GM23338 (cell line): ENCODE results near the gene UNC93B1. TPM values are rescaled to one million over a fixed set of nuclear protein-coding genes. Genes with fewer than 3 reads are reported as not detected.

Source experiments
- ATAC-seq: fragments of 200-7000 bp; cut with Tn5 transposase; 3 replicates; pipeline ENCODE4 v1.9.1; 2020
- DNase-seq: peaks from one replicate; pipeline ENCODE4 v3.0.0-alpha.2; 2015; ENCODE audit warnings: low spot score
- H2AFZ ChIP-seq: fragments of 200-600 bp; sonication (generic); 2 replicates; pipeline ENCODE4 v1.8.0; 2016; ENCODE audit warnings: antibody characterized with exemption, mild to moderate bottlenecking, moderate library complexity
- H3F3A ChIP-seq: fragments of 200-600 bp; sonication (generic); replicated peaks from 2 replicates; pipeline ENCODE4 v1.8.0; 2017; ENCODE audit warnings: antibody characterized with exemption, mixed run types, low read depth
- H3K27ac ChIP-seq: fragments of 200-600 bp; sonication (generic); 2 replicates; pipeline ENCODE4 v1.6.1; 2016; ENCODE audit warnings: low read depth
- H3K27me3 ChIP-seq: fragments of 200-600 bp; sonication (generic); 2 replicates; pipeline ENCODE4 v1.8.0; 2016; ENCODE audit warnings: mild to moderate bottlenecking, mixed run types, moderate library complexity; ENCODE audit not compliant: insufficient read depth
- H3K36me3 ChIP-seq: fragments of 200-600 bp; sonication (generic); 2 replicates; pipeline ENCODE4 v1.8.0; 2016; ENCODE audit warnings: mild to moderate bottlenecking; ENCODE audit not compliant: insufficient read depth
- H3K4me1 ChIP-seq: fragments of 200-600 bp; sonication (generic); 2 replicates; pipeline ENCODE4 v1.8.0; 2016; ENCODE audit warnings: mild to moderate bottlenecking, moderate library complexity; ENCODE audit not compliant: insufficient read depth
- H3K4me2 ChIP-seq: fragments of 200-600 bp; sonication (generic); 2 replicates; pipeline ENCODE4 v1.7.1; 2017; ENCODE audit warnings: mixed run types
- H3K4me3 ChIP-seq: fragments of 200-600 bp; sonication (generic); 2 replicates; pipeline ENCODE4 v1.6.1; 2016; ENCODE audit warnings: mixed run types
- H3K79me2 ChIP-seq: fragments of 200-600 bp; sonication (generic); replicated peaks from 2 replicates; pipeline ENCODE4 v1.8.0; 2017; ENCODE audit warnings: mild to moderate bottlenecking; ENCODE audit not compliant: insufficient read depth
- H3K9me2 ChIP-seq: fragments of 200-600 bp; sonication (generic); 2 replicates; pipeline ENCODE4 v1.8.0; 2017; ENCODE audit not compliant: insufficient read depth
- H4K20me1 ChIP-seq: fragments of 200-600 bp; sonication (generic); replicated peaks from 2 replicates; pipeline ENCODE4 v1.8.0; 2017; ENCODE audit warnings: mild to moderate bottlenecking; ENCODE audit not compliant: insufficient read depth
- H3K27ac Mint-ChIP-seq: 2 replicates; pipeline ENCODE4 v1.8.0; 2020; ENCODE audit warnings: inconsistent platforms, mild to moderate bottlenecking, moderate library complexity, mixed read lengths
- H3K27me3 Mint-ChIP-seq: 3 replicates; pipeline ENCODE4 v1.8.0; 2022; ENCODE audit warnings: low read depth, mild to moderate bottlenecking, moderate library complexity, mixed read lengths, inconsistent platforms; ENCODE audit not compliant: insufficient read depth, poor library complexity
- H3K36me3 Mint-ChIP-seq: 3 replicates; pipeline ENCODE4 v1.8.0; 2021; ENCODE audit warnings: low read depth, mild to moderate bottlenecking, inconsistent platforms, moderate library complexity, mixed read lengths
- H3K4me1 Mint-ChIP-seq: 3 replicates; pipeline ENCODE4 v1.8.0; 2020; ENCODE audit warnings: mild to moderate bottlenecking, inconsistent platforms, mixed read lengths
- H3K4me3 Mint-ChIP-seq: 3 replicates; pipeline ENCODE4 v1.8.0; 2021; ENCODE audit warnings: moderate library complexity, mild to moderate bottlenecking, inconsistent platforms, mixed read lengths
- H3K9me3 Mint-ChIP-seq: 3 replicates; pipeline ENCODE4 v1.8.0; 2020; ENCODE audit warnings: moderate library complexity, mild to moderate bottlenecking, inconsistent platforms, mixed read lengths
- CREB1 ChIP-seq: fragments of 250-450 bp; sonication (Bioruptor Pico); IDR thresholded peaks from 2 replicates; pipeline ENCODE4 v1.5.0; 2020; ENCODE audit warnings: low read depth, mild to moderate bottlenecking, moderate library complexity
- EZH2 ChIP-seq: fragments of 200-600 bp; sonication (generic); IDR thresholded peaks from one replicate; pipeline ENCODE4 v1.8.0; 2017; ENCODE audit warnings: antibody characterized with exemption, mild to moderate bottlenecking, low read depth; ENCODE audit not compliant: unreplicated experiment
- polyA plus RNA-seq: library from polyadenylated mRNA; unstranded; fragments of >200 nt; fragmentation: Nextera tagmentation; extraction: Ambion mirVana; gene quantifications from 2 replicates; pipeline ENCODE4 v1.2.1, GENCODE V29; 2016
- total RNA-seq: library from RNA; depleted of rRNA; stranded (reverse); fragments of >200 nt; shearing (Covaris generic); gene quantifications from 2 replicates; pipeline ENCODE4 v1.2.3, GENCODE V29; 2014
- TF ChIP-seq, protein P1 (sequence below): fragments of 250-450 bp; sonication (Bioruptor Pico); IDR thresholded peaks from 2 replicates; pipeline ENCODE4 v1.5.0; 2020; ENCODE audit warnings: mild to moderate bottlenecking, moderate library complexity
- TF ChIP-seq, protein P2 (sequence below), 2 experiments: fragments of 200-600 bp in 1 of 2; sonication (generic) in 1 of 2; conservative IDR thresholded peaks; 2 replicates each; pipeline versions ENCODE4 v1.5.1 to v1.6.1; 2016 to 2017; ENCODE audit warnings: antibody characterized with exemption in 2 of 2, low read depth in 2 of 2, mild to moderate bottlenecking in 2 of 2, moderate library complexity in 1 of 2

UNC93B1 gene
- total and polyA plus RNA-seq, 2 experiments from 2014 or later = 16.2 to 34.4 TPM

DNA sequence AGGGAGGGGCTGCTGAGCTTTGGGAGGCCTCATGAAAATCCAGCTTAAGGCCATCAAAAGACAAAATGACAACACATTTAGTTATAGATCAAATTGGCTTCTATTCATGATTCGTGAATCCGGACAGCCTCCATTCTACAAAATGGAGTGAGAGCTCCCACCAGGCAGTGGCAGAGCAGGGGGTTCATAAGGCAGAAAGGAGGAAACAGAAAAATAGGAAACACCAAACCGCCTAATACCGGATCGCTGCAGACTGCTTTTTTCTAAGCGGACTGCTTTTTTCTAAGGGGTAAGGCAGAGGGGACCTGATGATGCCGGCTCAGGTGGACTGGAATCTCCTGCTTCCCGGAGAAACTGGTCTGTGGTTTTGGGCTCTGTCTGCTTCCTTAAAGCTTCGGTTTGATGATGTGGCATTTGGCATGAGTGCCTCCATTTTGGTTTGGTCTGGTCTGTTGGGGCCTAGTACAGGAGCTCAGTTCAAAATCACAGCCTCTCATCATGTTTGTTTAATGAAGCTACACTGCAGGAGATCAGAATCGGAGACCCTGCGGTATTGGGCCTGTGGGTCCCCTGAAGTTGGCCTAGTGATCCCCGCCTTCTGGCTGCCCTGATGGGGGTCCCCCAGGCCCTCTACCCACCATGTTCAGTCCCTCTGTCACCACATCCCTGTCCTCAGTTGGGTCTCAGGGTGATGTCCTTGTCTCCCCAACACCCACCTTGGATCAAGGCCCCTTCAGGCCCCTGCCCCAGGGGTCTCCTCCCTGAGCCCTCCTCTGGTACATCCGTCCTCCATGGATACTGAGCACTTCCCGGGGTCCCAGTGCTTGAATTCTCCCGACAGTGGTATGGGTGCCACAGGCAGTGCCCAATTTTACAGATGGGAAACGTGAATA is 7.4 kb upstream of the UNC93B1 start:
- no peak for TF ChIP-seq EZH2
- TF ChIP-seq, protein P1, sequence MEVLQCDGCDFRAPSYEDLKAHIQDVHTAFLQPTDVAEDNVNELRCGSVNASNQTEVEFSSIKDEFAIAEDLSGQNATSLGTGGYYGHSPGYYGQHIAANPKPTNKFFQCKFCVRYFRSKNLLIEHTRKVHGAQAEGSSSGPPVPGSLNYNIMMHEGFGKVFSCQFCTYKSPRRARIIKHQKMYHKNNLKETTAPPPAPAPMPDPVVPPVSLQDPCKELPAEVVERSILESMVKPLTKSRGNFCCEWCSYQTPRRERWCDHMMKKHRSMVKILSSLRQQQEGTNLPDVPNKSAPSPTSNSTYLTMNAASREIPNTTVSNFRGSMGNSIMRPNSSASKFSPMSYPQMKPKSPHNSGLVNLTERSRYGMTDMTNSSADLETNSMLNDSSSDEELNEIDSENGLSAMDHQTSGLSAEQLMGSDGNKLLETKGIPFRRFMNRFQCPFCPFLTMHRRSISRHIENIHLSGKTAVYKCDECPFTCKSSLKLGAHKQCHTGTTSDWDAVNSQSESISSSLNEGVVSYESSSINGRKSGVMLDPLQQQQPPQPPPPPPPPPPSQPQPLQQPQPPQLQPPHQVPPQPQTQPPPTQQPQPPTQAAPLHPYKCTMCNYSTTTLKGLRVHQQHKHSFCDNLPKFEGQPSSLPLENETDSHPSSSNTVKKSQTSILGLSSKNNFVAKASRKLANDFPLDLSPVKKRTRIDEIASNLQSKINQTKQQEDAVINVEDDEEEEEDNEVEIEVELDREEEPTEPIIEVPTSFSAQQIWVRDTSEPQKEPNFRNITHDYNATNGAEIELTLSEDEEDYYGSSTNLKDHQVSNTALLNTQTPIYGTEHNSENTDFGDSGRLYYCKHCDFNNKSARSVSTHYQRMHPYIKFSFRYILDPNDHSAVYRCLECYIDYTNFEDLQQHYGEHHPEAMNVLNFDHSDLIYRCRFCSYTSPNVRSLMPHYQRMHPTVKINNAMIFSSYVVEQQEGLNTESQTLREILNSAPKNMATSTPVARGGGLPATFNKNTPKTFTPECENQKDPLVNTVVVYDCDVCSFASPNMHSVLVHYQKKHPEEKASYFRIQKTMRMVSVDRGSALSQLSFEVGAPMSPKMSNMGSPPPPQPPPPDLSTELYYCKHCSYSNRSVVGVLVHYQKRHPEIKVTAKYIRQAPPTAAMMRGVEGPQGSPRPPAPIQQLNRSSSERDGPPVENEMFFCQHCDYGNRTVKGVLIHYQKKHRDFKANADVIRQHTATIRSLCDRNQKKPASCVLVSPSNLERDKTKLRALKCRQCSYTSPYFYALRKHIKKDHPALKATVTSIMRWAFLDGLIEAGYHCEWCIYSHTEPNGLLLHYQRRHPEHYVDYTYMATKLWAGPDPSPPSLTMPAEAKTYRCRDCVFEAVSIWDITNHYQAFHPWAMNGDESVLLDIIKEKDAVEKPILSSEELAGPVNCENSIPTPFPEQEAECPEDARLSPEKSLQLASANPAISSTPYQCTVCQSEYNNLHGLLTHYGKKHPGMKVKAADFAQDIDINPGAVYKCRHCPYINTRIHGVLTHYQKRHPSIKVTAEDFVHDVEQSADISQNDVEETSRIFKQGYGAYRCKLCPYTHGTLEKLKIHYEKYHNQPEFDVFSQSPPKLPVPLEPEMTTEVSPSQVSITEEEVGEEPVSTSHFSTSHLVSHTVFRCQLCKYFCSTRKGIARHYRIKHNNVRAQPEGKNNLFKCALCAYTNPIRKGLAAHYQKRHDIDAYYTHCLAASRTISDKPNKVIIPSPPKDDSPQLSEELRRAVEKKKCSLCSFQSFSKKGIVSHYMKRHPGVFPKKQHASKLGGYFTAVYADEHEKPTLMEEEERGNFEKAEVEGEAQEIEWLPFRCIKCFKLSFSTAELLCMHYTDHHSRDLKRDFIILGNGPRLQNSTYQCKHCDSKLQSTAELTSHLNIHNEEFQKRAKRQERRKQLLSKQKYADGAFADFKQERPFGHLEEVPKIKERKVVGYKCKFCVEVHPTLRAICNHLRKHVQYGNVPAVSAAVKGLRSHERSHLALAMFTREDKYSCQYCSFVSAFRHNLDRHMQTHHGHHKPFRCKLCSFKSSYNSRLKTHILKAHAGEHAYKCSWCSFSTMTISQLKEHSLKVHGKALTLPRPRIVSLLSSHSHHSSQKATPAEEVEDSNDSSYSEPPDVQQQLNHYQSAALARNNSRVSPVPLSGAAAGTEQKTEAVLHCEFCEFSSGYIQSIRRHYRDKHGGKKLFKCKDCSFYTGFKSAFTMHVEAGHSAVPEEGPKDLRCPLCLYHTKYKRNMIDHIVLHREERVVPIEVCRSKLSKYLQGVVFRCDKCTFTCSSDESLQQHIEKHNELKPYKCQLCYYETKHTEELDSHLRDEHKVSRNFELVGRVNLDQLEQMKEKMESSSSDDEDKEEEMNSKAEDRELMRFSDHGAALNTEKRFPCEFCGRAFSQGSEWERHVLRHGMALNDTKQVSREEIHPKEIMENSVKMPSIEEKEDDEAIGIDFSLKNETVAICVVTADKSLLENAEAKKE (CRISPR knock-in tag) = no peak
- TF ChIP-seq, protein P2, sequence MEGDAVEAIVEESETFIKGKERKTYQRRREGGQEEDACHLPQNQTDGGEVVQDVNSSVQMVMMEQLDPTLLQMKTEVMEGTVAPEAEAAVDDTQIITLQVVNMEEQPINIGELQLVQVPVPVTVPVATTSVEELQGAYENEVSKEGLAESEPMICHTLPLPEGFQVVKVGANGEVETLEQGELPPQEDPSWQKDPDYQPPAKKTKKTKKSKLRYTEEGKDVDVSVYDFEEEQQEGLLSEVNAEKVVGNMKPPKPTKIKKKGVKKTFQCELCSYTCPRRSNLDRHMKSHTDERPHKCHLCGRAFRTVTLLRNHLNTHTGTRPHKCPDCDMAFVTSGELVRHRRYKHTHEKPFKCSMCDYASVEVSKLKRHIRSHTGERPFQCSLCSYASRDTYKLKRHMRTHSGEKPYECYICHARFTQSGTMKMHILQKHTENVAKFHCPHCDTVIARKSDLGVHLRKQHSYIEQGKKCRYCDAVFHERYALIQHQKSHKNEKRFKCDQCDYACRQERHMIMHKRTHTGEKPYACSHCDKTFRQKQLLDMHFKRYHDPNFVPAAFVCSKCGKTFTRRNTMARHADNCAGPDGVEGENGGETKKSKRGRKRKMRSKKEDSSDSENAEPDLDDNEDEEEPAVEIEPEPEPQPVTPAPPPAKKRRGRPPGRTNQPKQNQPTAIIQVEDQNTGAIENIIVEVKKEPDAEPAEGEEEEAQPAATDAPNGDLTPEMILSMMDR (conservative IDR thresholded peaks at IDR 0.05; ENCODE audit: low read depth in 2 of 2) = no peak
- no peak for TF ChIP-seq CREB1
- H3K4me1 Mint-ChIP-seq = peaks cover 23% of the 10 kb centered on the region
- H3K36me3 Mint-ChIP-seq = no peaks in the 10 kb centered on the region
- H3K27ac Mint-ChIP-seq = no peak overlapping the region
- H3K27me3 ChIP-seq = no peaks in the 10 kb centered on the region
- H3K27ac ChIP-seq = no peak overlapping the region
- H3K79me2 ChIP-seq = no peaks in the 10 kb centered on the region
- no peaks in the 10 kb centered on the region for H3K36me3 ChIP-seq
- H4K20me1 ChIP-seq = no peaks in the 10 kb centered on the region
- H3K4me1 ChIP-seq = peaks cover 12% of the 10 kb centered on the region
- H3K4me2 ChIP-seq = no peak overlapping the region
- ATAC-seq (no peak), DNase-seq (no peak)
- H3K9me2 ChIP-seq = no peaks in the 10 kb centered on the region
- H3K9me3 Mint-ChIP-seq = no peaks in the 10 kb centered on the region
- no peak overlapping the region for H3K4me3 Mint-ChIP-seq
- H3F3A ChIP-seq = 0 out of 2 replicates have a peak, but pooled peaks cover 4% of the 10 kb centered on the region
- peak overlapping the region; percentile 63; the same call in 1 of the 2 replicates for H2AFZ ChIP-seq
- H3K27me3 Mint-ChIP-seq = peaks cover 7% of the 10 kb centered on the region
- H3K4me3 ChIP-seq = no peak overlapping the region
